NK-92 (cell line): ENCODE results near the gene HRAS.
A peak's percentile ranks its signal among the peaks of the same experiment; 100 is the strongest.

Experiments
- DNase-seq: peaks from one replicate; lab custom pipeline; 2025; ENCODE audit not compliant: unreplicated experiment; lab: John Stamatoyannopoulos, UW

The HRAS gene

DNA sequence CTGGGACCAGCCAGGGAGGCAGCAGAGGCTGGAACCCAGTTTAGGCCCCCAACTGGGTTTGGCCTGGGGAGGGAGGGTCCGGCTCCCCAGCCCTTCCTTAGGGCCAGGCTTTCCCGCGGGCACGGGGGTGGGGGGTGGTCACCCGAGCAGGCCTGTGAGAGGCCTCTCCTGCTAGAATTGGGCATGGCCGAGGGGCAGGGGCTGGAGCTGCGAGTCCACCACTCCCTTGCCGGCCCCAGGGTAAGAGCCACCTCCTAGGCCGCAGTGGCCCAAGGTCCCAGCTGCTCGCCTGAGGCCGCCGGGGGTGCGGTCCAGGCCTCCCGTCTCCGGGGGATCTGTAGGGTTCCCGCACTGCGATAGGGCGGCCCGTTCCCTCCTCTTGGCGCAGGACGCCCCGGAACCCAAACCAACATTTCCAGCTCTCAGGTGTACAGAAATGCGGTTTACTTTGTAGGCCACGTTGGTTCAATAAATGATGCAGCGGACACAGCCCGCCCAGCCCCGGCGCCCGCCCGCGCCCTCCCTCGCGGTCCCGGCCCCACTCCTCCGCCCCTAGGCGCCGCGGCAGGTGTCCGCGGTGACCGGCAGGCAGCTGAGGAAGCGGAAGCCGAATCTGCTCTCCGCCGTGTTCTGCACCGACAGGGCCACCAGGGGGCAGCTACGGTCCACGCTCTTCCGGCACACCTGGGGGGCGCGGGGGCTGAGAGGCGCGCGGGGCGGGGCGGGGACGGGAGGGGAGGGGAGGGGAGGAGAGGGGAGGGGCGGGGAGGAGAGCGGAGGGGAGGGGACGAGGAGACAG lies 19.3 kb upstream of the HRAS start:
- no peak for DNase-seq

DNA sequence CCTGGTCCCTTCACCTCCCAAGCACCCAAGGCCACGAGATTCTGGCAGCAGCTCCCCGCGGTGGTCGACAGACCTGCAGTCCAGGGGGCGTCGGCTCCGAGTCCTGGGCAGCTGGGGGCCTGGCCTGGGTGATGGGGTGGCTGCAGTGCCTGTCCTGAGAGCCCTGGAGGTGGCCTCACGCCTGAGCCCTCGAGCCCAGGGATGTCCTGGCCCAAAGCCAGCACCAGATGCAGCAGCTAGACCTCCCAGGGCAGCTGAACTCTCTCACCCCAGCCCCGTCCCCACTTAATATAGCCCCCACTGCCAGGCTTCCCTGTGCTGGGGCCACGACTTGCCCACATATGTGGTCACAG lies 18.6 kb upstream of the HRAS start:
- DNase-seq, result no peak

DNA sequence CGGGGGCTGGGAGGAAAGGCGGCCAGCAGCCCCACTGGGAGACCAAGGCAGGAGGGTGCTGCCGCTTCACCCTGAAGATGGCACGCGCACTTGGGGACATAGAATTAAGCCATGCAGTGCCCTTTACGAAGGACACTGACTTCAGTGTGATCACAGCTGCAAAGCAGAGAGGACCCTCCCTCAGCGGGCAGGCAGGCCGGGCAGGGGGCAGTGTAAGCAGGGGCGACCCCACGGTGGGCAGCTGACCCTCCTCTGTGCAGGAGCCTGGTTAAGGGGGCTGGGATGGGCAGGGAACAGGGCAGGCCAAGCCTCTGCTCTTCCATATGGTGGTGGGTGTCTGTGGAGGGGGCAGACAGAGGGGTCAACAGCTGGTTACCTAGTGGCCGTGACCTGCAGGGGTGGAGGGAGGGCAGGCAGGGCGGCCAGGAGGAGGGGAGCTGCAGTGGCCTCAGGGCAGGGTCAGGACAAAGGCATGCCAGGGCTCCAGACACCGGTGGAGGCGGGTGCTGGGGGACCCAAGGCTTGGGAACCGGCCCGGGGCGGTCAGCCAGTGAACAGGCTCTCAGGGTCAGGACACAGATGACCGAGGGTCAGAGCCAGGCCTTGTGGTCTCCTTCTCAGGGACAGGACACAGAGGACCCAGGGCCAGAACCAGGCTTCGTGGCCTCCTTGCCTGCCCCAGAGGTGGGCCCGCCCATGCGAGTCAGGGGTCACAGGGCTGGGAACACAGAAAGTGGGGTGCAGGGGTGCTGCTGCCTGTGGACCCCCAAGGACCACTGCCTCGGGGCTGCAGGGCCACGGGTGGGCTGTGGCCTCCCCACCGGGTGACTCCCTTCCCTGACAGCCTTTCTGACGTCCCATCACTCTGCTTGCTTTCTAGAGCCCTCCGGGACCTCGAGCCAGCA lies 18.0 kb upstream of the HRAS start:
- no peak for DNase-seq

DNA sequence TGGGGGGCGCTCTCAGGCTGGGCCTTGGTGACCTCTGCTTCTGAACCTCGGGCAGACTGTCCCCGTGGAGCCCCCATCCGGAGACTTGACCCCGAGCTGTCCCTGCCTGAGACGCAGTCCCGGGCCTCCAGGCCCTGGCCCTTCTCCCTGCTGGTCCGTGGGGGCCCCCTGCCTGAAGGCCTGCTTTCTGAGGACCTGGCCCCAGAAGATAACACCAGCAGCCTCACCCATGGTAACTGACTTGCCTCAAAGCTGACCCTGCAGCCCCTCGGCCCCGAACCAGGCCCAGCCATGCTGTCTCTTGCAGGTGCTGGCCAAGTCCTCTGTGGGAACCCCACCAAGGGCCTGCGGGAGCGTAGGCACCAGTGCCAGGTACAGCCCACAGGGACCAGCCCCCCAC lies 16.2 kb upstream of the HRAS start:
- DNase-seq, result no peak

DNA sequence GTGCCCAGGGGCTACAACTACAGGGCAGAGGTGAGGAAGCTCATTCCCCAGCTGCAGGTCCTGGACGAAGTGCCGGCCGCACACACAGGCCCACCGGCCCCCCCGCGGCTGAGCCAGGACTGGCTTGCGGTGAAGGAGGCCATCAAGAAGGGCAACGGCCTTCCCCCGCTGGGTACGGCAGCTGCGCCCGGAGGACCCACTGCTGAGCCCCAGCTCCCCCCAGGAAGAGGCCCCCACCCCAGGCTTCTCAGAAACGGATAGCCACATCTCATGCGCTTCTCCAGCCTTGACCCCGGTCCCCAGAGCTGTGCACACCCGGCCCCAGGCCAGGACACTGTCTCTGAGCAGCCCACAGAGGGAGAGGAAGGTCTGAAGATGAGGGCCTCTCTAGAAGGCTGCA lies 15.8 kb upstream of the HRAS start:
- DNase-seq, result no peak

DNA sequence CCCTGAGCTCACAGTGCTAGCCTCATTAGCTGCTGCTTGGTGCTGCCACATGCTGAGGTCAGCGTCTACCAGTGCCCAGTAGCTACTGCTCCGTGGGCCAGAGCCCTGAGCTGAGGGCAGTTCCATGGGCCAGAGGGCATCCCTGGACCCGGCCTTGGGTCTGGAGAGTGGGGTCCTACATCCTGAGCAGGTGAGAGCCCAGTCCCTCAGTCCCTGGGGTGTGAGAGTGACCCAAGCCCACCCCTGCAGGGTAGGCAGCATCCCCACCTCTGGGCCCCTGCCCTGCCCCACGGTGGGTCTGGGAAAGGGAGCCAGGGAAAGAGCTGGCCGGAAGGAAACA lies 15.3 kb upstream of the HRAS start:
- DNase-seq, result no peak

DNA sequence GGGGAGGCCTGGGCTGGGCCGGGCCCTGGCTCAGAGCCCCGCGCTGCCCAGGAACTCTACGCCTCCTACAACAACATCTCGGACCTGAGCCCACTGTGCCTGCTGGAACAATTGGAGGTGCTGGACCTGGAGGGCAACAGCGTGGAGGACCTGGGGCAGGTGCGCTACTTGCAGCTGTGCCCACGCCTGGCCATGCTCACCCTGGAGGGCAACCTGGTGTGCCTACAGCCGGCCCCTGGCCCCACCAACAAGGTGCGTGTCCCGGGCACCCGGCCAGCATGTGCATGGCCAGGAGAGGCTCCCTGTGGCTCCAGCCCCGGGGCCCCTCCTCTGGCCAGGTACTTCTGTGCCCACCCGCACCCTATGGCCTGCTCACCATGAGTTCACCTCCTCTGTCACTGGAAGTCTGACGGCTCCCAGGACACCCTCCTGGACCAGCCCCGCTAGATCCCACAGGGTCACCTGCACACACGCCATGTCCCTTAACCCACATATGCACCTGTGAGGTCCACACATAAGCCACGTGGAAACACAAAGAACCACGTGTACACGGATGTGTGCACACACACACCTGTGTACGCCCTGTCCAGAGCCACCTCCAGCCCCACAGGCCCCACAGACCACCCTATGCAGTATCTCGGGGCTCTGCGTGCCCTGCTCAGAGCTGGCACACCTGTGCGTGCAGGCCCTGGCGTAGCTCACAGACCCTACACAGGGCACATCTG lies 14.8 kb upstream of the HRAS start:
- DNase-seq, result no peak

DNA sequence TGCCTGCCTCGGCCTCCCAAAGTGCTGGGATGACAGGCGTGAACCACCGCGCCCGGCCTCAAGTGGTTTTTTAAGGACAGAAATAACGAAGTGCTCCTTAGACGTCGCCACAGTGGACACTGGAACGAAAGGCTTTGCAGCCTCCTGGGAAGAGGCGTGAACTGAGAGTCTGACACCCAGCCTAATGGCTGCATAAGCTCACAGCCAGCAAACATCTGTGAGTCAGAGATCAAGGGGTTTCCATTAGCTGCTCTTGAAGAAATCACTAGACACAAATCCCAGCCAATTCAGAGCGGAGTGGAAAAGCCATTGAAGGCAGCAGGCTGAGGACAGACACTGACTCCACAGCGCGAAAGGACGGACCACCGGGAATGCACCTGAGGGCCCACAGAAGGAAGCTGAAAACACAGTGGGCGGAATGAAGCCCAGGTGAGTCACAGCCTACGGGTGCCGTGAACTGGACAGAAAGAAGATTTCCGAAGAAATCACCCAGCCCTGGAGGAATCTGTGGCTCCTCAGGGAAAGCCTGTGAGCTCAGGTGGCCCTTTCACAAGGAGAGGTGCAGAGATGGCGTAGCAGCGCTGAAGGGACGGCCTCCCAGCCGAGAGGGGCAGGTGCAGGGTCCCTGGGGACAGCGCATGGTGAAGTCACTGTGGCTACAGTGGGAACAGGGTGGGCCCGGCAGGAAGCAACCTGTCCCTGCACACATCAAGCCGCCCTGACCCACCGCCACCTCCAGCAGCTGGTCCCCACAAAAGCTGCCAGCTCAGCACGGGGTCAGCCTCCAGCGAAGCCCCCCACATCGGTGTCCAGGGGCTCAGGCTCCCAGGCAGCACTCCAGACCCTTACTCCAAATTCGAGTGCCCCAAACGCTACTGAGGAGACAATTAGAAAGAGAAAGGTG lies 13.6 kb upstream of the HRAS start:
- no peak for DNase-seq

DNA sequence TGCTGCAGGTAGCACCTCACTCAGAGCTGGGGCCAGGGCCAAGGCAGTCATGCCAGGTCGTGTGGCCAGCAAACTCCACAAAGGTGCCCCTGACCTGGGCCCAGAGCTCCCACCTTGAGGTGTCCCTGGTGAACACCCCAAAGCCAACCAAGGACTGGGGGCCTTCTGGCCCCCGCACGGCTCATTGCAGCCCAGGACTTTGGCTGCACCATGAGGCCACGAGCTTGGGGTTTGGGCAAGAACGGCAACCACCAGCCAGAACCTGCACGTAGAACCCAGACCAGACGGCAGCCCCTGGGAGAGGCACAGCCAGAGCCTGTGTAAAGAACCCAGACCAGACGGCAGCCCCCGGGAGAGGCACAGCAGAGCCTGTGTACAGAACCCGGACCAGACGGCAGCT lies 9.8 kb upstream of the HRAS start:
- DNase-seq, result no peak

DNA sequence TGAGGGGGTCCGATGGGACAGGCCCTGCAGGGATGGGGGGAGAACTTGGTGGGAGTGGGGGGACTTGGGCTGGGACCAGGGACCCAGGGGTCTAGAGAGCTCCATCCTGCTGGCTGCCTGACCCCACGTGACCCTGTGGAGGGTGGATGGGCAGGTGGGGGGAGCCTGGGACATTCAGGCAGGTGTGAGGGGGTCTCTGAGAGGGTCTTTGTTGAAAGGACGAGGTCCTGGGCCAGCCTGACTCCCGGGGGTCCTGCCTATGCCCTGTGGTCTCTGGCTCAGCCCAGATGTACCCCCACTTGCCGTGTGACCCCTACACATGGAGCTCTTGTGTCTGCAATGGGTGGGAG lies 9.4 kb upstream of the HRAS start:
- DNase-seq, result no peak

DNA sequence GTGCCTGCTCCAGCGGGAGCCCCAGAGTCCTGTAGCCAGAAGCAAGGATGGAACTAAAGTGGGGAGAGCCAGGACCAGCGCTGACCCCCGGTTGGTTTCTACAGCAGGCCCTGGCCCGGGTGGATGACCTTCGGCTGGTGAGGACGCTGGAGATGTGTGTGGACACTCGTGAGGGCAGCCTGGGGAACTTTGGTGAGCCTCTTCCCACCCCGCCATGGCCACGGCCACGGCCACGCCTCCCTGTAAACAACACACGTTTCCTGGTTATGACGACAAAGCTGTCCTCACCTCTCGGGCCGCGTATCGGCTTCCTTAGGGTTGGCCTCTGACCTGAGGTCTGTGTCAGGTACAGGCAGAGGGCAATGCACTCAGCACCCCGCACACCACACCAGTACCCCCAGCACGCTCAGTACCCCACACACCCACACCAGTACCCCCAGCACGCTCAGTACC lies 6.1 kb upstream of the HRAS start:
- DNase-seq, result no peak

DNA sequence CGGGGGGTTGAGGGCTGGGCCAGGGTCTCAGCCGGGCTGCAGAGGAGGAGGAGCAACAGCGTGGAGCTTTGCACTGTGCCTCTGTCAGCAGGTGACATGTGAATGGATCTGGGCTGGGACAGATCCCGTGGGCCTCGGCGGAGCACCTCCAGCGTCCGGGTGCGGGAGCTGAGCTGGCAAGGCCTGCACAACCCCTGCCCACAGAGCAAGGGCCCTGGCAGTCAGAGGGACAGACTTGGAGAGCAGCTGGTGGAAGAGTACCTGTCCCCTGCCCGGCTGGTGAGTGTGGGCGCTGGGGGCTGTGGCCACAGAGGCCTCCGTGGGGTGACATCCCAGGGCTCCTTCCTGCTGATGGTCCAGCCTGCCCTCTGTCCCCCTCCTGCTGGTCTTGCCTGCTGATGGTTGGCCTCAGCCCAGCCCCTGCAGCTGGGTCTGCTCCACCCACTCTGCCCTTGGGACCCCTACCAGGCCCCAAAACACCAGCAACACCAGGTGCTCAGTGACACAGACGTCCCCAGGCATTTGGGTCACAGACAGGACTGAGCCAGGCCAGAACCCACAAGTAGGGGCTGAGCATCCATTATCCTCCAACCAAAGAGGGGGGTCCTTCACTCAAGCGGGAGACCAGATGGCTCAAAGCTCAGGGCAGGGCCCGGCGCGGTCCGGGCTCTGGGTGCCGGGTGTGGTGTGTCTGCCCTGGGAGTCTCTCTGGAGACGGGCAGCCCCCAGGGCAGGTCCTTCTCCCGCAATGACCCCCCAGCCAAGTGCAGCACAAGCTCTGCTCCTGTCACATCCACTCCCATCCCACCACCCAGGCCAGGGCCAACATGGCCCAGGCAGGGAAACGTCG lies 5.4 kb upstream of the HRAS start:
- no peak for DNase-seq

DNA sequence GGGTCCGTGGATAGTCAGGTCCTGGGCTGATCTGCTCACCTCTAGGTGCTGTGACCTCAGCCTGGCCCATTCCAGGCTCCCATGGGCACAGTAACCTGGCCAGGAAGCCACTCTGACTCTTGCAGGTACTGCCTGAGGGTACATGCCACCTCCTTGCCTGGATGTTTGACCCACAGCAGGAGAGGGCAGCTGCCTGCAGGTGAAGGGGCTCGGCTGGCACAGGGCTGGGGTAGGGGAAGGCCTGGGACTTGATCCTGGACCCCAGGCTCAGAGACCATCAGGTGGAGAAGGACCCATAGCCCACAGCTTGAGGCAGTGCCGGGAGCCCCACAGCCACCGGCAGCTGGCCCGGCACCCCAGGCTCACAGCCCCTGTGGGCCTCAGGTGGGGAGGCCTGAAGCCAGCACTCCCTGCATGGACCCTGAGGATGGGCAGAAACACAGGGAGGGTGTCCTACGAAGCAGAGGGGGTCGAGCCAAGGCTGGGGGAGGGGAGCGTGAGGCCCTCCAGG lies 4.7 kb upstream of the HRAS start:
- no peak for DNase-seq

DNA sequence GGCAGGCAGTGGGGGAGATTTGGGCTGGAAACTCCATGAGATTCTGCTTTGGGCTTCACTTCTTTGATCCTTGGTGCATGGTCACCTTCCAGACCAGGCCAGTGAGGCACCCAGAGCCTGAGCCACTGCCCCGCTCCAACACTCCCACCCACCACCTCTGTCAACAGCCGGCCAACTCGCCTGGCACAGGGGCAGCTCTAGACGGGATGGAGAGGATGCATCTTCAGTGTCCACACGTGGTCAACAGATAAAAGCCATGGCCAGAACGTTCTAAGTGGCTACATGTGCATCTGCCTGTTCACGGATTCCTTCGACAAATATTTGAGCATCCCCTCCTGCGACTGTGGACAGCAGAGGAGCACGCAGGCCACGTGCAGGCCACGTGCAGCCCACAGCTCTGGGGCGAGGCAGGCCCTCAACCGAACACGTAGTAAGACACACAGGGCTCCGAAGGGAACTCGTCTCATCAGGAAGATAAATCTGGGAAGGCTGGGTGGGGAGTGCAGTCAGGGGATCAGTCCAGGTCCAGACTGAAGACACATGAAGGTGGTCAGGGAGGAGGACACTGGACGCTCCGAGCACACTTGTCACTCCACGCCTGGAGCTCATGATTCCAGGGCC lies 3.2 kb upstream of the HRAS start:
- no peak for DNase-seq

DNA sequence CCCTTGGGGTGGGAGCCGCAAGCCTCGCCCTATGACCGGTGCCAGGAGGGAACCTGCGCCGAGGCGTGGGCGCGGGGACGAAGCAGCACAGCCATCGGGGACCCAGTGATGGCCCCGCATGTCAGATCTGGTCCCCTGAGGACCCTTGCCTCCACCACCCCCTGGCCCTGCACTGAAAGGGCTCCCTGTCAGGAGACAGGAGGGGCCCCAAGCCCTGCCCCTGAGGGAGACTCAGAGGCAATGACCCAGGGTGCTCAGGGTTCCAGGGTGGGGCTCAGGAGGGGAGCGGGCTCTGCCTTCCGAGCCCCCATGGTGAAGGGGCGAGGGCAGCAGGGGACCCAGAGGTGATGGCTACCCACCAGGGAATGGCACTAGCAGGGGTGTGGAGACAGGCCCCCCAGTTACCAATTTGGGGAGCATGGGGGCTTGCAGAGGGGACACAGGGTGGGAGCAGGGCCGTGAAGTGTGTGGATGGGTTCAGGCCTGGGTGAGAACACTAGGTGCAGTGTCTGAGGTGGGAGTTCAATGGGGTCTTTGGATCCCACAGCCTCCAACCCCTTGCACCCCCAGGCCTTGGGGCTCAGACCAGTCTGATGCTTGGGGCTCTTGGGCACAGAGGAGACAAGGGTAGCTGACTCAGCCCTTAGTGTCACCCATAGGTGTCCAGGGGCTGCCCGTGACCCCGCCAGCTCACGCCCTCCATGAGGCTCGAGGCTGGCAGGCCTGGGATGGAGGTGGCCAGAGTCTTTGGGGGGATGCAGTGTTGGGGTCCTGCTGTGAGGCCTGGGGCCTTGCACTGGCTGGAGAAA lies 2.5 kb upstream of the HRAS start:
- no peak for DNase-seq

DNA sequence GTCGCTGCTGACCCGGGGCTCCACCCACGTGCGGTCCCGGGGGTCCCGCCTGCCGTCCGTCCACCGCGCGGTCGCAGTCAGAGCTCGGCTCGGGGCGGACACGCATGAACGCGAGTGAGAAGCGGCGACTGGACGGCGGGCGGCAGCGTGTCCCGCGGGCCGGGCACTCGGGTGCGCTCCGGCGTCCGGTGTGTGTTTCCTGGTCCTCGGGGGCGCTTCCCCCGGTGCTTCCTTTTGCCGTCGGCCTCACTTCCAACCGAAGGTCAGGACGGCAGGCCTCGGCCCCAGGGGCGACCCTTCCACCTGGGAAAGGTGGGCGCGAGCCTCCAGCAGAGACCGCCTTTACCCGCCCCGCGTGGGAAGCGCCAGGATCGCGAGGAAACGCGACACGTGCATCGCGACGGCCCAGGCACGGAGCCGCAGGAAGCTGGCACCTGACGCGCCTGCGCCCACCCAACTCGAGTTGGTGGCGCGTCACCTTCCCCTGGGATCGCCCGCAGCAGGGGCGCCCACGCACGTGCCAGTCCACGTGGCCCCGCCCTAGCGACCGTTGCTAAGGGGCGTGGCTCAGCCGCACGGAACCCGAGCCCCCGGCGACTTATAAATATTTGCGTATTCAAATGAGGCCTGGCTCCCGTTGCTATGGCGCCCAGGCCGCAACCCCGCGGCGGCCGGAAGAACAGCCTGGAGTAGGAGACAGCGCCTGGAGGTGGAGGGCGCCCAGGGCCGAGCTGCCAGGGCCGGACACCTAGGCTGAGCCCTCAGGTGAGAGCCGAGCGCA lies 1.7 kb upstream of the HRAS start, which contains the start of gene LRRC56:
TSS of gene LRRC56 (plus strand) at position 687 of the 781 bp plus-strand sequence. CDS start 3,158 bp downstream, outside the sequence.
- peak; percentile 31 for DNase-seq

DNA sequence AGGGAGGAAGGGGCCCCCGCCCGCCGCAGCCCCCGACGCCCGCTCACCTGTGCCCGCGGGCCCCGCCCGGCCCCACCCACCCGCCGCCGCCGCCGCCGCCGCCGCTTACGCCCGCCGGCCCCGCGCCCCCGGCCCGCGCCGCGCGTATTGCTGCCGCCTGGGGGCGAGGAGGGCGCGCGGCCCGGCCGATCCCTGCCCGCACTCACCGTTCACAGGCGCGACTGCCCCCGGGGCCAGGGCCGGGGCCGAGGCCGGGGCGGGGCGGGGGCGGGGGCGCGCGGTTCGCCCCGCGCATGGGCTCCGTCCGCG lies 212 bp downstream of the HRAS start:
- DNase-seq, result no peak
